Thyroid gland (tissue), 4 donors: ENCODE results near the gene SPTB. TPM values are rescaled to one million over a fixed set of nuclear protein-coding genes. Genes with fewer than 3 reads are reported as not detected.

ENCODE experiments used
- DNase-seq, 2 donors: peaks; one replicate each; pipeline ENCODE4 v3.0.0-alpha.2; 2019
- H3K27ac ChIP-seq, 3 donors: fragments of 200-600 bp; sonication (generic); 1 replicate in 2 of 3; 2 replicates in 1 of 3; pipeline ENCODE4 v1.5.1; 2016 to 2019; ENCODE audit warnings: mild to moderate bottlenecking in 1 of 3, moderate library complexity in 1 of 3
- H3K27me3 ChIP-seq: fragments of 200-600 bp; sonication (generic); one replicate; pipeline ENCODE4 v1.5.1; 2019
- H3K36me3 ChIP-seq, 2 donors: fragments of 200-600 bp; sonication (generic); one replicate each; pipeline ENCODE4 v1.5.1; 2016 to 2019
- H3K4me1 ChIP-seq, 2 donors: fragments of 200-600 bp; sonication (generic); one replicate each; pipeline ENCODE4 v1.5.1; 2017 to 2019
- H3K4me3 ChIP-seq, 3 donors: fragments of 200-600 bp; sonication (generic); replicated peaks in 1 of 3; 1 replicate in 2 of 3; 2 replicates in 1 of 3; pipeline ENCODE4 v1.5.1; 2016; ENCODE audit warnings: mild to moderate bottlenecking in 1 of 3
- H3K9me3 ChIP-seq: fragments of 200-600 bp; sonication (generic); one replicate; pipeline ENCODE4 v1.5.1; 2017
- POLR2A ChIP-seq, 2 donors: fragments of 450-650 bp; IDR thresholded peaks; one replicate each; pipeline ENCODE4 v1.6.1; 2017; ENCODE audit warnings: antibody characterized with exemption in 2 of 2, mild to moderate bottlenecking in 2 of 2, moderate library complexity in 1 of 2
- WGBS, 2 donors: methylation state at CpG; one replicate each; pipeline ENCODE4 v1.1.5; 2017; 5-methylcytosine and 5-hydroxymethylcytosine counted together
- intact Hi-C: fragments of 100-400 bp; cut with DNase I; formaldehyde crosslinking; loops from one replicate; pipeline ENCODE4 v1.15.1; 2023
- total RNA-seq, 4 donors: library from RNA; depleted of rRNA; stranded (reverse); fragments of >200 nt; gene quantifications; one replicate each; pipeline ENCODE4 v1.2.3, GENCODE V29; 2016
- TF ChIP-seq, protein P1 (sequence below), 6 experiments: fragments of 200-600 bp in 3 of 6; fragments of 450-650 bp in 3 of 6; sonication (generic) in 3 of 6; IDR thresholded peaks; one replicate each; pipeline ENCODE4 v1.5.1; 2016 to 2019; ENCODE audit warnings: antibody characterized with exemption in 6 of 6, mild to moderate bottlenecking in 2 of 6, inconsistent platforms in 1 of 6, moderate library complexity in 1 of 6

The SPTB gene
- total RNA-seq, 4 donors from 2014 or later = 0.33 to 1.9 (median 0.61) TPM

- DNase-seq = no peak
- intact Hi-C loops = no loop called here
- Histone ChIP-seq H3K36me3 (no peaks in the 10 kb centered on the region), H3K27ac (no peak overlapping the region), H3K9me3 (no peaks in the 10 kb centered on the region), H3K4me3 (no peak overlapping the region), H3K27me3 (no peaks in the 10 kb centered on the region), H3K4me1 (peaks cover 0 to 5% of the 10 kb centered on the region in 2 donors)
- WGBS, 2 donors = 71 to 88% methylated on average over 2 of the region's 2 CpGs
- TF ChIP-seq, protein P1, sequence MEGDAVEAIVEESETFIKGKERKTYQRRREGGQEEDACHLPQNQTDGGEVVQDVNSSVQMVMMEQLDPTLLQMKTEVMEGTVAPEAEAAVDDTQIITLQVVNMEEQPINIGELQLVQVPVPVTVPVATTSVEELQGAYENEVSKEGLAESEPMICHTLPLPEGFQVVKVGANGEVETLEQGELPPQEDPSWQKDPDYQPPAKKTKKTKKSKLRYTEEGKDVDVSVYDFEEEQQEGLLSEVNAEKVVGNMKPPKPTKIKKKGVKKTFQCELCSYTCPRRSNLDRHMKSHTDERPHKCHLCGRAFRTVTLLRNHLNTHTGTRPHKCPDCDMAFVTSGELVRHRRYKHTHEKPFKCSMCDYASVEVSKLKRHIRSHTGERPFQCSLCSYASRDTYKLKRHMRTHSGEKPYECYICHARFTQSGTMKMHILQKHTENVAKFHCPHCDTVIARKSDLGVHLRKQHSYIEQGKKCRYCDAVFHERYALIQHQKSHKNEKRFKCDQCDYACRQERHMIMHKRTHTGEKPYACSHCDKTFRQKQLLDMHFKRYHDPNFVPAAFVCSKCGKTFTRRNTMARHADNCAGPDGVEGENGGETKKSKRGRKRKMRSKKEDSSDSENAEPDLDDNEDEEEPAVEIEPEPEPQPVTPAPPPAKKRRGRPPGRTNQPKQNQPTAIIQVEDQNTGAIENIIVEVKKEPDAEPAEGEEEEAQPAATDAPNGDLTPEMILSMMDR (IDR thresholded peaks at IDR 0.05) = no peak
- TF ChIP-seq POLR2A (IDR thresholded peaks at IDR 0.05) = no peak
These were observed 108.5 kb downstream of the SPTB start for GRCh38 chr14:64771161-64771560.

DNA sequence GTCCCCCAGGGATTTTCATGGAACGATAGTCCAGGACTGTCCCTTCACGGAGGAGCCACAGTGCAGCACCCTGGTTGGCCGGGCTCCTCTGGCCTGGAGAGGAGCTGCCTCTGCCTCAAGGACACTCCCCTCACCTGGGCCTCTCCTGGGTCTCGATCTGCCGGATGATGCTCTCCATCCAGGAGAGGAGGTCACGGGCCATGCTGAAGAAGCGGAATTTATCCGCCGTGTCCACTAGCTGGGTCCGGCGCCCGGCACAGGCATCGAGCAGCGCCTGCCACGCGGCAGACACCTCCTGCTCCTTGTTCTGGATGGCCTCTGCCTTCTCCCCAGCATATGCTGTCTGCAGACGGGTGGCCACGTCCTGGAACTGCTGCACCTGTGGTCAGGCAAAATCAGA, 109.0 kb downstream of the SPTB start:
- intact Hi-C loops = no loop called here
- H3K4me1 ChIP-seq = peaks cover 0 to 5% of the 10 kb centered on the region in 2 donors
- no peak overlapping the region for H3K4me3 ChIP-seq
- H3K36me3 ChIP-seq = no peaks in the 10 kb centered on the region
- no peaks in the 10 kb centered on the region for H3K9me3 ChIP-seq
- no peaks in the 10 kb centered on the region for H3K27me3 ChIP-seq
- WGBS, 2 donors = 93 to 96% methylated on average over 12 to 17 of the region's 18 CpGs
- no peak for TF ChIP-seq POLR2A (IDR thresholded peaks at IDR 0.05)
- TF ChIP-seq, protein P1 (IDR thresholded peaks at IDR 0.05) = no peak
- no peak overlapping the region for H3K27ac ChIP-seq
- no peak for DNase-seq

DNA sequence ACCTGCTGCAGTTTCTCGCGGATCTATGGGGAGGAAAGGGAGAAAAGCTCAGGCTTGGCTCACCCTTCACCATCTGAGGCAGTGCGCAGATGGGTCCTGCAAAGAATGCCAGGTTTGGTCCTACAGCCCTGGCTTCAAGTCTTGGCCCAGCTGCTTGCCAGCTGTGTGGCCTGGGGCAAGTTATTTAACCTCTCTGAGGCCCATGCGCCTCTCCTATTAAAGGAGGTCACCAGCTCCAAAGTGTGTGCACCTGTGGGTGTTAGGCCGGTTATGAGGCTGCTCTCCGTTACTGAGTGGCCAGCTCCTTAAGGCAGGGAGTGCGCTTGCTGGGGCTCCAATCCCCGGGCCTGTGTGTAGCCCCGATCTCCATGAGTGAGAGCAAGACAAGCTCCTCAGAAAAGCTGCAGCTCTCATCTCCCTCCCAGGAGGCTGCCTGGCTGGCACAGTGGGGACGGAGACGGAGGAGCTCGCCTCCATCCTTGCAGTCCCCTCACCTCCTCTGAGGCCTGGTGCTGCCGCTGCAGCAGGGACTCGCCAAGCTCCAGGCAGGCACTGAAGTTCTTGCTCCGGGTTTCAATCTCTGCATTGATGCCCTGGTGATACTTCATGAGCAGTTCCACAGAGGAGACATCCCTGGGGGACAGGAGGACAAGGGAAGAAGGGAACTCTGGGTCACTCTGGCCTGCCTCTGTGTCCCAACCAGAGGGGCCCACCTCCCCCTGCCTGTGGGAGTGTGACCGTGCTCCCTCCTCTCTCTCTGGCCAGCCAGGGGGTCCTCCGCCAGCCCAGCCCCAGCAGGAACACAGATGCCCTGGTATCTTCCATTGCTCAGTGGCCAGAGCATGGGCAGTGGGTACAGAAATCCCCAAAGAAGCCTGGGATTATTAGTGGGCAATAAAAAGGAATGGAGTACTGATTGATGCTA, 110.3 kb downstream of the SPTB start:
- 80 to 86% methylated on average over 7 to 17 of the region's 17 CpGs for WGBS, 2 donors
- no peak for DNase-seq
- TF ChIP-seq, protein P1 (IDR thresholded peaks at IDR 0.05) = no peak
- no peak for TF ChIP-seq POLR2A (IDR thresholded peaks at IDR 0.05)
- intact Hi-C loops = no loop called here
- no peak overlapping the region for H3K4me3 ChIP-seq
- H3K9me3 ChIP-seq = no peaks in the 10 kb centered on the region
- H3K27me3 ChIP-seq = no peaks in the 10 kb centered on the region
- no peaks in the 10 kb centered on the region for H3K36me3 ChIP-seq
- no peak overlapping the region for H3K27ac ChIP-seq
- H3K4me1 ChIP-seq = peaks cover 0 to 11% of the 10 kb centered on the region in 2 donors

DNA sequence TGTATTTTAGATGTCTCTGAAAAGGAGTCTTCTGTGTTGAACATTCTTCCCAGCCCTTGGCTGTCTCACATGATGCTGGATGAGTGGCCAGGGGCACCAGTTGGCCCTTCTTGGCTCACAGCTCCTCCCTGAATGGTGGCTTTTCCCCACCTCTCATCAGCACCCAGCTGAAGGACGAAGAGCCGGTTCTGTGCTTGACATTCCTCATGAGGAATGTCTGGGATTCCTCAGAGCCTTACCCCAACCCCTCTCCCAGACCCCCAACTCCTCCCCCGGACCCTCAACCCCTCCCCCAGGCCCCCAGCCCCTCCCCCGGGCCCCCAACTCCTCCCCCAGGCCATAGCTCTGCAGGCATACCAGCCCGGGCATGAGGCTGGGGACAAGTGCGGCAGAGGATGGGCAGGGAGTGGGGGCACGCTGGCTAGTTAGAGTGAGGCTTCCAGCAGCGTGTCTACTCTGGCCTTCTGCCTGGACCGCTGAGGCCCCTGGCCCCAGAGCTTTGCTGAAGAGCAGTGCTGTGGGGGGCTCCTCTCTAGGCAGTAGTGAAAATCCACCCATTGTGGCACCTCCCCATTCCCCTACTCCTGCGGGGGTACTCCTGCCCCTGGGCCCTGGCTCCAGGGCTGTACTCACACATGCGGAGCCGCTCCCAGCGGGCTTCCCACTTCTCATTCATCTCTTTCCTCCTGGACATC, 111.2 kb downstream of the SPTB start:
- no peaks in the 10 kb centered on the region for H3K9me3 ChIP-seq
- H3K27ac ChIP-seq = no peak overlapping the region
- WGBS, 2 donors = 65 to 78% methylated on average over 10 to 13 of the region's 13 CpGs
- DNase-seq = no peak
- no peak overlapping the region for H3K4me3 ChIP-seq
- intact Hi-C loops = no loop called here
- no peaks in the 10 kb centered on the region for H3K27me3 ChIP-seq
- peaks cover 0 to 13% of the 10 kb centered on the region in 2 donors for H3K4me1 ChIP-seq
- H3K36me3 ChIP-seq = no peaks in the 10 kb centered on the region
- TF ChIP-seq, protein P1 (IDR thresholded peaks at IDR 0.05) = no peak
- no peak for TF ChIP-seq POLR2A (IDR thresholded peaks at IDR 0.05)
